Stimulated activated naive CD8-positive, alpha-beta T cell treated with anti-CD3 and anti-CD28 coated beads, Interleukin-15, amount 100 ng/mL, for 72 hours (primary cell): ENCODE results near the gene RPN2.

Source experiments
- ATAC-seq: fragments of 150-1000 bp; cut with Tn5 transposase; 2 replicates; pipeline ENCODE4 v1.10.0; 2021; ENCODE audit warnings: mild to moderate bottlenecking, moderate library complexity
- DNase-seq, 2 donors: peaks; one replicate each; pipeline ENCODE4 v3.0.0; 2021 to 2022
- H3K27ac Mint-ChIP-seq, 2 donors: one replicate each; pipeline ENCODE4 v1.8.0; 2022; ENCODE audit warnings: mild to moderate bottlenecking in 2 of 2, mixed read lengths in 2 of 2, moderate library complexity in 2 of 2
- H3K27me3 Mint-ChIP-seq: one replicate; pipeline ENCODE4 v1.8.0; 2022; ENCODE audit warnings: mixed read lengths
- H3K4me1 Mint-ChIP-seq: one replicate; pipeline ENCODE4 v1.8.0; 2022; ENCODE audit warnings: mild to moderate bottlenecking, mixed read lengths
- H3K4me3 Mint-ChIP-seq, 2 donors: one replicate each; pipeline ENCODE4 v1.8.0; 2022; ENCODE audit warnings: mild to moderate bottlenecking in 2 of 2, mixed read lengths in 2 of 2, moderate library complexity in 1 of 2
- H3K9me3 Mint-ChIP-seq, 2 donors: one replicate each; pipeline ENCODE4 v1.8.0; 2022; ENCODE audit warnings: mixed read lengths in 2 of 2

The RPN2 gene

GRCh38 chr20:37198932-37199660 lies 20.0 kb downstream of the RPN2 start:
- Mint-ChIP-seq H3K27ac (no peak overlapping the region), H3K27me3 (no peaks in the 10 kb centered on the region), H3K4me1 (peaks cover 38% of the 10 kb centered on the region), H3K9me3 (no peaks in the 10 kb centered on the region), H3K4me3 (no peak overlapping the region)
- ATAC-seq (no peak), DNase-seq (no peak)

DNA sequence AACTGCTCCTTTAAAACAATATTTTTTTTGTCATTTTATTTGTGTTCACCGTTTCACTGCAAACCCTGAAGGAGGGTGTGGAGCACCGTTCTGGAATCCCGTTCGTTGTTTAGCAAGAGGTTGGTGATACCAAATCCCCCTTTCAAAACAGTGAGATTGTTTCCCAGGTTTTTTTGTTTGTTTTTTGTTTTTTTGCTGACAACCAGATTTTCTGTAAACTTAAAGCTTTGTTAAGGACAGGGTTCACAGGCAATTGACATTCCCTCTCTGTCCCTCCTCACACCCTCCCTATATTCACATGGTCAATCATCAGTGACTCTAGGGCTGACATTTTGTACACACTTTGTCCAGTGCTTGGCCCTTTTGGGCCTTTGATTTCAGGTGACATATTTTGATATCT lies 21.2 kb downstream of the RPN2 start:
- Mint-ChIP-seq H3K4me3 (no peak overlapping the region), H3K27ac (peak overlapping the region in 1 of 2 donors; percentile 12), H3K9me3 (no peaks in the 10 kb centered on the region), H3K4me1 (peaks cover 25% of the 10 kb centered on the region), H3K27me3 (no peaks in the 10 kb centered on the region)
- DNase-seq = no peak
- no peak for ATAC-seq

DNA sequence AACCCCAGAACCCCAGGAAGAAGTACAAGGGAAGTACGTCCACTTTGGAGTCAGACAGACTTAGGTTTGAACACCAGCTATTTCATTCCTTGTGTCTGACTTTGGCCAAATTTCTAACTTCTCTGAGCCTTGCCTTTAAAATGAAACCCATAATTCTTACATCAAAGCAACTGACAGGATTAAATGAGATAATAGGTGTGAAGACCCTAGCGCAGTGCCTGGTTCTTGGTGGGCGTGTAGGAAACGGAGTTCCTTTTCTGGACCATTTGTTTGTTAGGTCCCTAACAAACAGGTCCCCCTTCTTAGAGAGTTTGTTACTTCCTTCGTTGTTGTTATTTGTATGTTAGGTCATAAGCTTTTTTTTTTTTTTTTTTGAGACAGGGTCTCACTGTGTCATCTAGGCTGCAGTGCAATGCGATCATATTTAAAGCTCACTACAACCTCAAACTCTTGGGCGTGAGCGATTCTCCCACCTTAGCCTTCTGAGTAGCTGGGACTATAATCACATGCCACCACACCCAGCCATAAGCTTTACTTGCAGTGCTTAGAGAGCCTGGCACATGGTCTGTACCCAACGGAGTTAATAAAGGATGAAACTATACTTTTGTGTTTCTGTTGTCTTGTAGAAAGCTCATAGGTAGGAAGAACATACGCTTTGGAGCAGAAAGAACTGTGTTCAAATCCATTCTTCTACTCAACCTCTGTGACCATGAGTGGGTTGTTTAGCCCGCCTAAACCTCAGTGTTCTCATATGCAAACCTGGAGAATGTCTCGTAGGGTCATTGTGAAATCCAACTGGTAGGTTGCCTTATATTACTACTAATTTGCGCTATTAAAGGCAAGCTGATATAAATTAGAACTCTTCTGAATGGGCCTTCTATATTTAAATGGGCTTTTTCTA lies 22.0 kb downstream of the RPN2 start:
- no peaks in the 10 kb centered on the region for H3K27me3 Mint-ChIP-seq
- no peak overlapping the region for H3K4me3 Mint-ChIP-seq
- ATAC-seq = no peak
- H3K27ac Mint-ChIP-seq = no peak overlapping the region
- H3K9me3 Mint-ChIP-seq = no peaks in the 10 kb centered on the region
- no peak for DNase-seq
- H3K4me1 Mint-ChIP-seq = peaks cover 18% of the 10 kb centered on the region

- Mint-ChIP-seq H3K27ac (no peak overlapping the region), H3K4me1 (peaks cover 12% of the 10 kb centered on the region), H3K9me3 (no peaks in the 10 kb centered on the region), H3K27me3 (no peaks in the 10 kb centered on the region), H3K4me3 (no peak overlapping the region)
- ATAC-seq = no peak
- no peak for DNase-seq
Measured at GRCh38 chr20:37201827-37202162, 22.7 kb downstream of the RPN2 start.

DNA sequence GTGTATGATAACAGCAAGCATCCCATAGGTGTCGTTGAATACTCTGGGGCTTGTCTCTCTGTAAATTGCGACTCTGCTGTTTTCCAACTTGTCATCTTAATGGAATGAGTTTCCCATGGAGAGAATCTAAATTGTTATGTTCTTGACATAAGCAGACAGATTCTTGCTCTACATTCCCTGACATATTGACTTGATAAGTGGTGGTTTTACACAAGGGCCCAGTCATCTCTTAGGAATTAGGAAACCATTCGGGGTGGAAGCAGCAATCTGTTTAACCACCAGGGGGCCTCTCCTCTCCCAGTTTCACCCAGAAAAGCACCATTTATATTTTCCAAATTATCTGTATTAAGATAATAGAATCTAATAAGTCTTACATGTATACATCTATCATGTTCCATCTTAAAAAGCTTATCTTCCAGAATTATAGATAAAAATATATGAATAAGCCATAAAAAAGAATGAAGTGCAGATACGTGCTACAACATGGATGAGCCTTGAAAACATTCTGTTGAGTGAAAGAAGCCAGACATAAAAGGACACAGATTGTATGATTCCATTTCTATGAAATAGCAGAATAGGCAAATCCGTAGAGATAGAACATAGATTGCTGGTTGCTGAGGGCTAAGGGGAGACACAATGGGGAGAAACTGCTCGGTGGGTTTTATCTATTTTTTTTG lies 23.3 kb downstream of the RPN2 start:
- Mint-ChIP-seq H3K27ac (no peak overlapping the region), H3K4me3 (no peak overlapping the region), H3K4me1 (peaks cover 6% of the 10 kb centered on the region), H3K27me3 (no peaks in the 10 kb centered on the region), H3K9me3 (no peaks in the 10 kb centered on the region)
- DNase-seq = no peak
- ATAC-seq = no peak

- Mint-ChIP-seq H3K4me3 (no peak overlapping the region), H3K27ac (peak overlapping the region in 1 of 2 donors; percentile 8), H3K9me3 (no peaks in the 10 kb centered on the region), H3K27me3 (no peaks in the 10 kb centered on the region), H3K4me1 (peaks cover 5% of the 10 kb centered on the region)
- ATAC-seq (no peak), DNase-seq (no peak)
Measured at GRCh38 chr20:37204056-37204455, 24.9 kb downstream of the RPN2 start.

DNA sequence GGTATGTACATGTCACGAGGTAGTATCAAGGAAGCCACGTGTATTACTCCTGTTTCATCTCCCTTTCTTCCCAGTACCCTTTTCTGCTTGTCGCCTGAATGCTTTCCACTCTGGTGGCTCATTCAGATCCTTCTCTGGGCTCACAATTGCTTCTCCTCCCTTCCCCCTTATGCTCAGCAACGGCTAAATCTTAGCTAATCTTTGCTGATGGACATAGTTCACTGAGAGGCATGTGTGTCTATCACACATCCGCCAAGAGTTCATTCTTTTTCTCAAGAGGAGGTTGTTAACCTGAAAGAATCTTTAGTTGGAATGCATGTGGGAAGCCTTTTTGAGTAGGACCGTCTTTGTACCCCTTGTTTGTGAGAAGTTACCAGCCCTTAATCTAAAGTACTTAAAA lies 26.0 kb downstream of the RPN2 start:
- H3K27ac Mint-ChIP-seq = peak overlapping the region in 1 of 2 donors; percentile 6
- H3K4me1 Mint-ChIP-seq = peaks cover 5% of the 10 kb centered on the region
- ATAC-seq (no peak), DNase-seq (no peak)
- no peaks in the 10 kb centered on the region for H3K27me3 Mint-ChIP-seq
- no peak overlapping the region for H3K4me3 Mint-ChIP-seq
- no peaks in the 10 kb centered on the region for H3K9me3 Mint-ChIP-seq

GRCh38 chr20:37205794-37206193 lies 26.7 kb downstream of the RPN2 start:
- no peaks in the 10 kb centered on the region for H3K9me3 Mint-ChIP-seq
- no peak overlapping the region for H3K27ac Mint-ChIP-seq
- no peak for ATAC-seq
- H3K4me1 Mint-ChIP-seq = peaks cover 2% of the 10 kb centered on the region
- no peak for DNase-seq
- no peaks in the 10 kb centered on the region for H3K27me3 Mint-ChIP-seq
- H3K4me3 Mint-ChIP-seq = no peak overlapping the region

GRCh38 chr20:37207171-37207570 lies 28.0 kb downstream of the RPN2 start:
- ATAC-seq (no peak), DNase-seq (no peak)
- no peaks in the 10 kb centered on the region for H3K9me3 Mint-ChIP-seq
- no peak overlapping the region for H3K27ac Mint-ChIP-seq
- H3K27me3 Mint-ChIP-seq = no peaks in the 10 kb centered on the region
- no peak overlapping the region for H3K4me3 Mint-ChIP-seq
- H3K4me1 Mint-ChIP-seq = no peaks in the 10 kb centered on the region

- no peaks in the 10 kb centered on the region for H3K27me3 Mint-ChIP-seq
- no peaks in the 10 kb centered on the region for H3K9me3 Mint-ChIP-seq
- H3K27ac Mint-ChIP-seq = no peak overlapping the region
- DNase-seq = no peak
- ATAC-seq = no peak
- no peak overlapping the region for H3K4me3 Mint-ChIP-seq
- H3K4me1 Mint-ChIP-seq = no peaks in the 10 kb centered on the region
Measured at GRCh38 chr20:37209193-37209592, 30.1 kb downstream of the RPN2 start.

GRCh38 chr20:37209661-37210314 lies 30.7 kb downstream of the RPN2 start:
- Mint-ChIP-seq H3K27me3 (no peaks in the 10 kb centered on the region), H3K9me3 (no peaks in the 10 kb centered on the region), H3K4me1 (no peaks in the 10 kb centered on the region), H3K4me3 (no peak overlapping the region), H3K27ac (no peak overlapping the region)
- ATAC-seq (no peak), DNase-seq (no peak)

DNA sequence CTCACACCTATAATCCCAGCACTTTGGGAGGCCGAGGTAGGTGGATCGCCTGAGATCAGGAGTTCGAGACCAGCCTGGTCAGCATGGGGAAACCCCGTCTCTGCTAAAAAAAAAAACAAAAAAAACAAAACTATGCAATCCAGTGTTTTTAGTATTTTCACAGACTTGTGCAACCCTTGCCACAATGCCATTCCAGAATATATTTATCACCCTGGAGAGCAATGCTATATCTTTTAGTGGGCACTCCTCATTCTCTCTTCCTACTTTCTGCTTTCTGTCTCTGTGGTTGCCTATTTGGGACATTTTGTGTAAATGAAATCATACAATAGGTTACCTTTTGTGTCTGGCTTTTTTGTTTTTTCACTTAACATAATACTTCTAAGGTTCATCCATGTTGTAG lies 39.3 kb downstream of the RPN2 start:
- no peaks in the 10 kb centered on the region for H3K9me3 Mint-ChIP-seq
- H3K4me1 Mint-ChIP-seq = no peaks in the 10 kb centered on the region
- no peak overlapping the region for H3K4me3 Mint-ChIP-seq
- no peaks in the 10 kb centered on the region for H3K27me3 Mint-ChIP-seq
- no peak for DNase-seq
- no peak overlapping the region for H3K27ac Mint-ChIP-seq
- no peak for ATAC-seq

- Mint-ChIP-seq H3K4me3 (no peak overlapping the region), H3K27ac (no peak overlapping the region), H3K4me1 (no peaks in the 10 kb centered on the region), H3K27me3 (no peaks in the 10 kb centered on the region), H3K9me3 (no peaks in the 10 kb centered on the region)
- DNase-seq (no peak), ATAC-seq (no peak)
Measured at GRCh38 chr20:37218976-37219375, 39.8 kb downstream of the RPN2 start.

DNA sequence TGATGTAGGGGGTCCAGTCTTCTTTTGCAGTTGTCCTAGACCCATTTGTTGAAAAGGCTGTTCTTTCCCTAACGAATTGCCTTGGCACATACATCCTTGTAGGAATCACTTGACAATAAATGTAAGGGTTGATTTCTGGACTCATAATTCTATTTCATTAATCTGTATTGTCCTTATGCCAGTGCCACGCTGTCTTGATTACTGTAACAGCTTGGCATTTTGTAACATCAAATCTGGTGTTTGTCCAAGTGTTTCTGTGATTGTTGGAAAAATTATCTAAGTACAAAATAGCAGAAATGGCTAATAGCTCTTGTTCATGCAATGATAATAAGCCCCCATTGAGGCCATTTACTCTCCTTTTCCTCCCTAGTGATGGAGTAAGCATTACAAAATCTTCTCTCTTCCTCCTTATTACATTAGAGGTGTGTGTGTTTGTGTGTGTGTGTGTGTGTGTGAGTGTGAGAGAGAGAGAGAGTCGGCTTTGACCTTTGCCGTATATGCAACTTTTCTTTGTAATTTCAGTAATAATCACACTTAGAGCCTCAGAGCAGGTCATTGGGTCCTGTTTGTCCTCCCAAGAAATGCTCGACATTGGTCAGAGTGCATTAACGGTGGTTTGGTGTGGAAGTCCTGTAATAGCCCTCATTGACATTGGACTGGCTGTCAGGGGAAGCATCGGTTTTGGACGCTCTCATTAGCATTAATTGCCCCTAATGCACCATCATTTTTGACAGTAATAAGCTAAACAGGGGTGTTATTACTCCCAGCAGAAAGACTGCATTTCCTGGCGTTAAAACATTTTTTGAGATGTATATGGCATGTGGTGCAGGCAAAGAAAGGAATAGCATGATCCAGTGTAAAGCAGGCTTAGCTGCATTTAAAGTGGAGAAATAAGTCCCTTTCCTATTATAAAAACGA lies 40.9 kb downstream of the RPN2 start:
- no peaks in the 10 kb centered on the region for H3K4me1 Mint-ChIP-seq
- H3K27ac Mint-ChIP-seq = peak overlapping the region; percentile 7 to 80
- DNase-seq = no peak
- no peak overlapping the region for H3K4me3 Mint-ChIP-seq
- no peak for ATAC-seq
- H3K27me3 Mint-ChIP-seq = no peaks in the 10 kb centered on the region
- no peaks in the 10 kb centered on the region for H3K9me3 Mint-ChIP-seq

- no peak overlapping the region for H3K4me3 Mint-ChIP-seq
- DNase-seq (no peak), ATAC-seq (no peak)
- no peaks in the 10 kb centered on the region for H3K4me1 Mint-ChIP-seq
- H3K27ac Mint-ChIP-seq = no peak overlapping the region
- H3K9me3 Mint-ChIP-seq = no peaks in the 10 kb centered on the region
- H3K27me3 Mint-ChIP-seq = no peaks in the 10 kb centered on the region
Measured at GRCh38 chr20:37220731-37221130, 41.6 kb downstream of the RPN2 start.
